ENCODE results near the gene ADTRP. TPM values are rescaled to one million over a fixed set of nuclear protein-coding genes. Genes with fewer than 3 reads are reported as not detected.
A peak's percentile ranks its signal among the peaks of the same experiment; 100 is the strongest.

ADTRP gene
- total RNA-seq, 1 experiment from 2014 or later, result 1.4 TPM

DNA sequence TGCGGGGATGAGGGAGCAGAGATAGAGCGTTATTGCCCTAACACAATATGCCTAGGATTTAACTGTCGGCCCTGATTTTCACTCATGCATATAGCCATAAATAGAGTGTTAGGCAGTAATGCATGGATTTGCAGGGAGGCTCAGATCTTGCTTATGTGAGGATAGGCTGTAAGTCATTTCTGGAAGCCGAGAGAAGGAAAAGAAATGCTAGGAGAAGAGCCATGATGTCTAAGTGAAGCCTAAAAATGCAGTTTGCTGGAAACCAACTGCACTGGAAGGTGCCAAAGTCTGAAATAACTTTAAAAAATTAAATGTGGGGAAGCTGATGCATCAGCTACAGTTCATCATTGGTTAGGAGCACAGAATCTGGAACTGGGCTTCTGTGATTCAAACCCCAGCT is 54.3 kb downstream of the ADTRP start:
- no peak for DNase-seq (ENCODE audit: low read depth)

DNA sequence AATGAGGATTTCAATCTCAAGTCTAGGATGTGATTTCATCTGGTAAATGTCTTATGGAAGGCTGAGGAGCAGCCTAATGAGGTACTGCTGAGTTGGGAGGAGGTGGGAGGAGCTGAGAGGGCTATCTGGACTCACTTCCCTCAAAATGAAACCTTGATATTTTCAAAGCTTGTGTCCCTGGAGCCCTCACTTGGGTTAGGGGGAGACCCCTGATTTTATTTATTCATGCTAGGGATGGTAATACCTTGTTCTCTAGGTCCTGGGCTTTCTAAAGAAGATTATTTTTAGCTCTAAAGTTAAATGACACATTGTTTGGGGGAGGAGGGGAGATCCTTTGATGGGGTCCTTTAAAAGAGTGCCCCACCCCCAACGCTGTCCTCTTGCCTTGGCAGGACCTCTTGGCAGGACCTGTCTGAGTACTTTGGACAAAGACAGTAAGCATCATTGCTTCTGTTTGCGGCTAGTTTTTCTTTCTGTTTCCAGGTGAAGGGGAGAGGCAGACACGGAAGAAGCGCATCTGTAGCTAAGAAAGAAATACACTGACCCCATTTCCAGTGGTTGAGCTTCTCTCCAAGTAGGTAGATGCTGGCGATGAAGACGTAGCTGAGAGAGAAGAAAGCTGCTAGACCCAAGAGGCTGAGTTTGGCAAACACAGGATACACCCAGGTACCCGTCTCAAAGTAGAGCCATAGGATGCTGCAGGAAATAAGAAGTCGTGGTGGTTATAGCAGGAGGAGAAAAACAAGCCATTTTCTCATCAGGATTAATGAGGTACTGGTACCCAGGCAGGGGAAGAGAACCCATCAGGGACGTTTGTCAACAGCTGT is 55.6 kb downstream of the ADTRP start:
- no peak for DNase-seq (ENCODE audit: low read depth)

DNA sequence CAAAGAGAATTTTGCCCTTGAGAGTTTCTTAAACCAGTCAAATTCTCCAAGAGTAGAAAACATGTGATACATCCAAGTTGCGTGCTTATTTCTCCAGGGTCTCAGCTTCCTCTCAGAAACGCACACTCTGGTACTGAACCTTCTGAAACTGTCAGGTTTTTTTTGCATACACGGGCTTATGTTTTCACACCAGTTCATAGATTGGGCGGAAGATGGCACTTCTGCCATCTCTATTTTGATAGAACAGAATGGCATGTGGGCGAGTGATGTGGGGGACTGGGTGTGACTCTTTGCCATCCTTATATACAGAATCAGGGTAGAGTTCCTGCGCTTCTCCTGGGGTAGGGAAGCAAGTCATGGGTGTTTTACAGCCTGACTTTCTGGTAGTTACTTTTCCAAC is 56.4 kb downstream of the ADTRP start:
- no peak for DNase-seq (ENCODE audit: low read depth)

DNA sequence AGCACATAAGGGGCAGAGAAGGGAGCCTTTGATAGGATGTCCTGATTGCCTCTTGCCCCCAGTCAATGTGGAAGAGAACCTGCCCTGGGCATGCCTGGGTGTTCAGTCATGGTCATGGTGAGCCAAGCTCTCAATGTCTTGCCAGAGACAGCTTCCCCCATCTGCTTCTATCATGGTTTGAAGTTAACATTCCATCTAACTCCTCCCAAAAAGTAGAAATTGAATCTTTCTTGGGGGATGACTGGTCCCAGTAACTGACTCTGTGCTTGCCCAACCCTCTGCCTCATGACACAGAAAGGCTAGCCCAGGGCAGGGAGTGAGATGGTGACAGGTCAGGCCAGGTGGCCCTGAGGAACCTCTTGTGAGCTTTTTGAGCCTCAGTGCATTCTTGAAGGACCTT is 60.1 kb downstream of the ADTRP start:
- DNase-seq (ENCODE audit: low read depth), result no peak

DNA sequence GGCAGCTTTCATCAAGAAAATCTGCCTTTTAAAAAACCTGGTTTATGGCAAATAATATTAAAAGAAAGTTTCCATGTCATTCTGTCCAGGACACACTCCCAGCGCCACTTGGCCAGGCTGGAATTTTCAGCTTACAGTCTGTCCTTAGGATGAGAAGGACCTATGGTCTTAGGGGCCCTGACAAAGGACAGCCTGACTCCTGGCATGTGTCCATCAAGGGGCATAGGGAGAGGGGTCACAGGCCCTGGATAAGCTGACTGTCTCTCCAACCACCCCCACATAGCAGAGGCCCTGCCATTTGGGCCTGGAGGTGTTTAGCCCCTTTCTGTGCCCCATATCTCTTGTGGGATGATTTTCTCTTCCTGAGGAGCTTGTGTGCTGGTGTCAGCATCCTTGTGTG is 60.6 kb downstream of the ADTRP start:
- no peak for DNase-seq (ENCODE audit: low read depth)

DNA sequence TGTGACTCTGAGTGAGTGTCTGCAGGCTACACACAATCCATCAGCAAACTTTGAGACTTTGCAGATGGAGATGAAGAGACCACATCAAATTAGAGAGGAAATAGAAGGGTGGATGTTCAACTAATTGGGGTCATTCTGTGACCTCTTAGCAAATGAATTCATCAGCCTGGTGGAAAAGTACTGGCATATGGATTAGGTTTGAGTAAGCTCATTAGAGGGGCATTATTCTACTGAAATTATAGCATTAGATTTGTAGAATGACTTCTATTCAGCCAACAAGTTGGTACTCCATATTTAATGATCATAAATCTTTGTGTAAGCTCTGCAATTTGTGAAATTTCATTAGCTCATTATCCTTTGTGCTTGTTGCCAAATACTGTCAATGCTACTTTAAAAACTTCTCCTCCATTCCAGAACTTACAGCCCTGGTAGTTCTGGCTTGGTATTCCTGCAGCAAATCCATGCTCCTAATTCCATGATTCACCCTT is 63.8 kb downstream of the ADTRP start:
- DNase-seq (ENCODE audit: low read depth), result no peak

DNA sequence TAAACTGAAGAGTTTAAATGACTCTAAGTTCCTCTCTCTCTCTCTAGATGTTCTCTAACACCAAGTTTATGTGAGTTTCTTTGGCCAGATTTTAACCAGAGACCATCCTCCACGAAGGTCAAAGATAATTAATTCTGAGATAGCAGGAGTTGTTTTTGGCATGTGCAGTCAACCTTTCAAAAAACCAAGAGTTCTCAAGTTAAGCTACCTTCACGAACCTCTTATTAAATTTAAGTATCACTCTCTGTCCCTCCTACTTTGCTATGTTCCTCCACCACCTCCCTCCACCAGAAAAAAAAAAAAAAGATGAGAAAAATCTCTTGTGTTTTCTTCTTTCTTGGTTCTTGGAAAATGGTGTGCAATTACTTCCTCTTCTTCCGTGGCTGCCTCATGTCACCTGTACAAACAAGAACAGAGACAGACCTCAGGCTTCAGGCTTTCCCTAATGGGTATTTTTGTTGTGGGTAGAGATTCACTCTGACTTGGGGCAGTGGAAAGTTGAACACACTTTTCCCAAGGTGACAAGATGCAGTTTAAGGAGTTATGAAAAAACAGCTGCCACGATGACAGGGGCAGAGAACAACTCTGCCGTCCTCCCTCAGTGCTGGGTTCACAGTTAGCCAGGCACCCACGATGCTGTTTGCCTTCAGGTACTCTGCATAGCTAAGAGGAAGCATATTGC is 64.3 kb downstream of the ADTRP start:
- no peak for DNase-seq (ENCODE audit: low read depth)

DNA sequence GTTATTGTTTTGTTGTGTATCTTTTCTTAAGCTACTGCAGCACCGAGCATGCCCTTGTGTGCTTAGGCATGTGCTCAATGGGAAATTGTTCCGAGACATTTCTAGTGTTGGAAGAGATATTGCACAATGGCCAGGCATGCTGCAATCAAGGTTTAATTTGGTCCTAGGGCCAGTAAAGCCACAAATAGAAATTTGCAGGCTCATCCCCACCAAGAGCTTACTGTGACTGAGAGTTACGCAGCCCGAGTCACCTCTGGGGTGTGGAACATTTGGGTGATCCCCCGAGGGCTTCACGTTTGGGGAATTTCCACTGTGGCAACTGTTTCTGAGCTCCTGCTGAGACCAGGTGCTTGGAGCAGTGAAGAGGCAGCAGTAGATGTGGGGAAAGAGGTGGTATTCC is 65.8 kb downstream of the ADTRP start:
- DNase-seq (ENCODE audit: low read depth), result peak; percentile 49

DNA sequence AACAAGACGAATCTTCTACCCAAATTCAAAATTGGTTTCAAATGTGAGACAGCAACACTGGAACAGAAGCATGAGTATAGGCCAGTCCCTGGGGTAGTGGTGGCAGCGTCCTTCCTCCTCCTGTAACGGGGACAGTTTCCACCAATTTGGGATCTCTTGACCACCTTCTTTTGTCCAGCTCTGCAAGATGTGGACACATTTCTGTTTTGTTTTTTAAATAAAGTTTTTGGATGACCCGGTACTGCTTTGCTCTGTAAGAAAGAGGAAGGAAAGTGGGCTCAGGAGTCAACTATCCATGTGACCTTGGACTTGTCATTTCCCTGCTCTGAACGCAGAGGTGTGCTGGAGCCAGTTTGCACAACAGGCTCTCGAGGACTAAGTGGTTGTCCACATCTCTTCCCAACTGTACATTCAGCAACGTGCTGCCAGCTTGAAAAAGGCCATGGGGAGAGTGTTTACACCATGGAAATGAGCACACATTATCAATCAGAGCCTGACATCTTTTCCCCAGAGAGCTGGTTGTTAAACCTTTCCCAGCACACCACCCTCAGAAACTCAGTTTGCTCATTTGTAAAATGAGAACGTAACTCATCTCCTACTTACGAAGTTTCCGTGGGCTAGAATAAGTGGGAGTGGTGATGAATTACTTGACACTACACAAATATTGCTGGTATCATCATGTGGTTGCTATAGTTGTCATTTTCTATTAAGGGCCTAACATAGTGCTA is 66.5 kb downstream of the ADTRP start:
- DNase-seq (ENCODE audit: low read depth), result no peak

DNA sequence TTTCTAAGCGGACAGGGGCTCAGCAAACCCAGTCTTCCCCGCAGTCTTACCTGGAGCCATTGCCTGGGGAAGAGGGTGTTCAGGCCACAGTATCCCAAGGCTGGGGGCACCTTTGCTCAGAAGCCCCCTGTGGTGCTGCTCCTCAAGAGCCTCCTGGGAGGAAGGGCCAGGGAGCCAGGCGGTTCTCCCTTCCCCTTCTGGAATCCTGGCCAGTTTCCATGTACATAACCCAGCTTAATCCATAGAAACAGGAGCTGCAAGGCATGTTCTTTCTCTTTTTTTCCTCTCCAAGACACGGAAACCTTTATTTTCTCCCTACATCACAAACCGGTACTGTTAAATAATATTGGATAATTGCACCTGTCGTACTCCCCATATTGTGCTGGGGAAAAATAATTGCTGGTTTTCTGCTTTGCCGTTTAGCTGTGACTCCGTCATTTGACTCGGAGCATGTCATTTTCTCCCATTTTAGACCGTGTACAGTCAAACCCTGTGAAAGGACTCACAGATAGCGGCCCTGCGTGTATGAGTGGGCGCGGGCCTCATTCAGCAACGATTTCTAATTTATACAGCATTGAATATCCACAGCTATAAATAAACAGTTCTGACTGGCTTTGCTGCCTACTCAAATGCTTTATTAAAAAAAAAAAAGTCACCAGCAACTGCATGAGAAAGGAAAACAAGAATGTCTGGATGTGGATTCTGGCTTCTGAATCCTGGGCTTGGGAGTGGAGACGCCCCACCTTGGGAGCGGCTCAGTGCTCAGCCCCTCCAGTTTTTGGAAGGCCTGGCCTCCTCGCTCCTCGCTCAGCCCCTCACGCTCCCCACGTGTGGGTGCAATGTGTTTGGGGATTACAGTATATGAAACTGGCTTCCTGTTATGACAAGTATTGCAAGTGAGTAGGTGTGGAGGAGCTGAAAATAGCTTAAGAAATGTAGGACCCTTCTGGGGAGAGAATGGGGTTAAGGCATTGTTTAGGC is 67.3 kb downstream of the ADTRP start:
- no peak for DNase-seq (ENCODE audit: low read depth)

DNA sequence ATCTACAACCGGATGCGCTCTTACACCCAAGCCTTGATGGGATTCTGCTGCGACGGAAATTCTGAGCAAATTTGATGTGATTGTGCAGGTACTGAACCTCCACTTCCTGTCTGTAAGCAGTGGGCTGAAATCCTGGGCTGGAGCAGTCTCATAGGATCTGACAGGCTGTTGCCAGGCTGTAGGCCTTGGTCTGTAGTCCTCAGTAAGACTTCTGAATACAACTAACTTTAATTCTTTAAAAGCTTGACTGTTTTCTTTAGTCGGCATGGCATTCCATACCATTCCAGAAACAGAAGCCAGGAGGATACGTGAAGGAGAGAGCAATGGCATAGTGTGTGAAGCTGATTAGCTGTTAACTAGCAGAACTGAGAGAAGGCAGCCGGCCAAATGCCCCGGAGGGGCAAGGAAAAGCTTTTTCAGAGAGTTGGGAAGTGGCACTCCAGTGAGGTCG is 68.3 kb downstream of the ADTRP start:
- peak; percentile 56 for DNase-seq (ENCODE audit: low read depth)

DNA sequence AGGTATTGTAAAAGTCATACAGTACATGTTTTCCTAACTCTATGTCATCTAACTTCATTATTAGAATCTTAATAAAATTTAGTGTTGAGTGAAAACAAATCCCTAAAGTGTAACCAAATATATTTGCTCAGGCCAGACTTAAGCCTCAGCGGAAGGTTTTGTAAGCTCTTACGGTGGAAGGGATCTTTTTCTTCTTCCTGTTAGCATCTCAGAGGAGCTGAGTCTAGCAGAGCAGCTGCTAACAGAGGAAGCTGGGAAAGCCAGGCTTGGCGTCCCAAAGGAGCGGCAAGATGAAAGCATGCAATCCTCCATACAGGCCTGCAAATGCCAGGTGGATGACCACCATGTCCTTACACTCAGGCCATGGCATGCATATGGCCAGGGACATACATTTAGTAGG is 72.4 kb downstream of the ADTRP start:
- DNase-seq (ENCODE audit: low read depth), result no peak

DNA sequence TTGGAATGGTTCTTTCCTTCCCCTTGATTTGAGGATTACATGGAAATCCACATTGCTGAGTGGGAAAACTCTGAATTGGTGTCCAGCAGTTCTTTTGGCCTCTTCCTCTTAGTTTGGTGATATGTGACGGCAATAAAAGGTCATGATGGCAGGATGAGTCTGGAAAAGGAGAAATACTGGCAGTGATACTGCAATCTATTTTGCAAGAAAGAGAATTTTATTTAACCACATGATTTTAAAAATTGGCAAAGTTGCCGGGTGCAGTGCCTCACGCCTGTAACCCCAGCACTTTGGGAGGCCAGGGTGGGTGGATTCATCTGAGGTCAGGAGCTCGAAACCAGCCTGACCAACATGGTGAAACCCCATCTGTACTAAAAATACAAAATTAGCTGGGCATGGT is 73.1 kb downstream of the ADTRP start:
- DNase-seq (ENCODE audit: low read depth), result no peak

DNA sequence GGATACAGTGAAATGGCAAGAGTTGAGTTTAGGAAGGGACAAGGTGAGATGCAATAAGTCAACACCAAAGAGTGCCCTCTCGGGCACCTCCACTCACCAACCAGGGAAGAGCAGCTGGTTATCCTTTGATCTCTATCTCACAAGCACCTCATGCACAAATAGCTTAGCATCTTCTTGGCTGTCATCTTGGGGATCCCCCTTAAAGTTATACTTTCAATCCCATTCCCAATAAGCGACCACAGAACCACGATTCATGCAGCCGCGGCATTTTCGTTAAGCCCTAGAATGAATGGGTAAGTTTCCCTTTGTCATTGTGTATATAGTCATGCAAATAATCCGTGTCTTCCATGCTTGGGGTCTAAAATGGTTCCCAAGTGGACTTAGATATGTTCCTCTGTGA is 73.5 kb downstream of the ADTRP start:
- DNase-seq (ENCODE audit: low read depth), result no peak

DNA sequence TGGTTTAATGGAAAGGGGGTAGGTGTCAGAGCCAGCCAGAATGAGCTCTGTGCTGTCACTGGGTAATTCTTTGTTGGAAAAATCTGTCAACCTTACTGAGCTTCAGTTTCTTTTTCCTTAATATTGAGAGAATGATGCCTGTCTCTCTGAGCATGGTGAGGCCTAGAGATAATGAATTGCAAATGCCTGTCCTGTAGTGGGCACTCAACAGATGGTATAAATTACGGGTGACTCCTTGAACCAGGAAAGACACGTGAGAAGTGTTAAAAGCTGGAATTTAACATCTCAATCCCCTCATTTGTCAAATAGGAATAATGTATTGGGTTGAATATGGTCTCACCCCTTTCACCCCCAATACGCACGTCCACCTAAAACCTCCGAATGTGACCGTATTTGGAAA is 74.9 kb downstream of the ADTRP start:
- no peak for DNase-seq (ENCODE audit: low read depth)

DNA sequence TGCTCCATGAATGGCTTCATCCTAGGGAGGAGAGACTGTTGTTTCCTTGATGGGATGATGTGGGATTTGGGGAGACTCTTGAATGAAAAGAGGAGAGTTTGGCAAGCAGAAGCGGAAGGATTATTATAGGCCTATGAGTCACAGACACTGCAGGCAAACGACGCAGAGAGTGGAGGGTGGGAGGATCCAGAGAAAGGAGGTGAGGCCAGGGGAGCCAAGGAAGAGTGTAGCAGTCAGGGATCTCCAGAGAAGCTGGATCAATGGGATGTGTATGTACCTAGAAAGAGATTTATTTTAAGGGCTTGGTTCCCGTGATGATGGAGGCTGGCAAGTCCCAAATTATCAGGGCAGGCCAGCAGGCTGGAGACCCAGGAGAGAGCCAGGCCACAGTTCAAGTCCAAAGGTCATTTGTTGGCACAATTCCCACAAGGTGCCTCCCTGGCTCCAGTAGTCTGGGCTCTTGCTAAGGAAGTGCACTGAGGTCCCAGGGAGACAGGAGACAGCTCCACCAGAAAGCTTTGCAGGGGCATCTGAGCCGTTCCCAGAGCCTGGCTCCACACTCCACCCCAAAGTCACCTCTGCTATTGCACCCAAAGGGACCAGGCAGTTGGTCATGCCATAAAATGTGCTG is 76.0 kb downstream of the ADTRP start:
- DNase-seq (ENCODE audit: low read depth), result peak; percentile 88

DNA sequence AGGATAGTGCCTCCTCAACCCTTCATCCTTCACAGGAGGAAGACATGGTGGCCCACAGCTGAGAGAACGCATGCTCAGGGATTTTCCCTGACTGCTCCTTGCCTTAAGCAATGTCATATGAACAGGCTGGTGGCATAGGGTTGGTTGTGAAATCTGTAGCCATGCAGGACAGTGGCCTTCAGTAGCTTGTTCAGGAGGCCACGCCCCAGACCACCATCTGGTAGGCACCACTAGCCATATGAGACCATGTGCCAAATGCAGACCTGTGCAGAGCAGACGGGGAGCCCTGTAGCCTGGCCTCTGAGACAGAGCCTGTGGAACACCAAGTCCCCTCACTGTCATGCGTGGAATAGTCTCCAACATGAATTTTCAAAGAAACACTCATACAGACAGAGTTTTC is 76.5 kb downstream of the ADTRP start:
- DNase-seq (ENCODE audit: low read depth), result no peak

DNA sequence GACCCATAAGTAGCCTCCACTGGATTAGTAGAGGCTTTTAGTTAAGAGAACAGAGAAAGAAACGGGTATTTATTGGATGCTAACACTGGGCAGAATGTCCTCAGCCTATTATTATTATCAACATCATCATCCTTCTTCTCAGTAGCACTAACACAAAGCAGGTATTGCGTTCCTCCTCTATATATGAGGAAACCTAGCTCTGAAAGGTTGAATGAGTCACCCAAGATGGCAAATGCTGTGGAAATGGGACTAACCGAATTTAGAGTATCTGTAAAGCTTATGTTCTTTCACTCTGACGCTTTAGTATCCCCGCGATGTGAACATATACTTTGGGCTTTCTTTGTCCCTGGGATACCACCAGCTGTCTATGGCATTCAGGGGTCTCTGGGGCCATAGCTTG is 77.0 kb downstream of the ADTRP start:
- peak; percentile 18 for DNase-seq (ENCODE audit: low read depth)

DNA sequence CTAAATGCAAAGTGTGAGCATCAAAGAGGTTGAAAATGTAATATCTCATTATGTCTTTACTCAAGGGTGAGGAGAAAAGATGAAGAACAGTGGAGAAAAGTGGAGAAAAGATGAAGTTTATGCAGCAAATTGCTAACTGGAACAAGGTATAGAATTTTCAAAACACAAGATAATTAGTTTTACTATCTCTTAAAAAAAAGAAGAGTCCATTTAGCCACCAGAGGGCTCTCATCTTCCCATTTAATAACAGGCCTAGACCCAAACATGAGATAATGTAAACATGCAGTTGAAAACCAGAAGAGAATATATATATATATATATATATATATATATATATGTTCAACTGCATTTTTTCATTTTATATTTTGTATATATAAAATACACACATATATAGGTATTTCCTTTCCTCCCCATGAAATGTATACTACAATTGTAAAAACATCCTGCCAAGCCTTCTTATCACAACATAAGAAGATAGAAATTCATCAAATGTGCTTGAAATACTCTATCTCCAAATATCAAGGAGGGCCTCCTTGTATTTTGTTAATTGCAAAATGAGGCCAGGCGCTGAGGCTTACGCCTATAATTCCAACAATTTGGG is 78.4 kb downstream of the ADTRP start:
- DNase-seq (ENCODE audit: low read depth), result peak; percentile 70

DNA sequence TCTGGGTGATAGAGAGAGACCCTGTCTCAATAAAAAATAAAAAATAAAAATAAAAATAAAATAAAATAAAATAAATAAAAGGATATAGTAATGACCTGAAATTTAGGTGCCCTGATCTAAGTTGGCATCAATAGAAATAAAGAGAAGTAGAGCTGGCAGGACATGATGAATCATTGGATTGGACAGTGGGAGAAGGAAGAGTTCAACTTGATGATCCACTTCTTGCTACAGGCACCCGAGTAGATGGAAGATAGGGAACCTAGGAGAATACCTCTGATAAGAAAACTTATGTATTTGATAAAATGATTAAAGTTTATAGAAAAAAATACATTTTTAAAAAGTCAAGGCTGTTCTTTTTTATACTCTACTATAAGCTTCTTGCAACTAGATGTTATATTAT is 79.0 kb downstream of the ADTRP start:
- DNase-seq (ENCODE audit: low read depth), result no peak
